Neural cell (in vitro differentiated cells): Measurements from ENCODE around the gene MIPOL1. TPM values are rescaled to one million over a fixed set of nuclear protein-coding genes. Genes with fewer than 3 reads are reported as not detected.

Source experiments
- H2AFZ ChIP-seq: fragments of 200-600, 300-800 bp; sonication (generic), shearing (Covaris generic); 2 replicates; pipeline ENCODE4 v1.6.0; 2014; ENCODE audit warnings: low read depth, mild to moderate bottlenecking, antibody characterized with exemption, low read length, moderate library complexity
- H3F3A ChIP-seq: fragments of 200-600 bp; shearing (Covaris generic); 2 replicates; pipeline ENCODE4 v1.6.1; 2016; ENCODE audit warnings: mild to moderate bottlenecking, moderate library complexity, mixed read lengths, antibody characterized with exemption, low read length; ENCODE audit not compliant: insufficient read depth, poor library complexity, severe bottlenecking
- H3K27ac ChIP-seq: fragments of 200-600, 300-800 bp; sonication (generic), shearing (Covaris generic); 2 replicates; pipeline ENCODE4 v1.5.1; 2014; ENCODE audit warnings: mild to moderate bottlenecking, low read length, moderate library complexity
- H3K27me3 ChIP-seq: fragments of 300-800, 200-600 bp; sonication (generic), shearing (Covaris generic); 2 replicates; pipeline ENCODE4 v1.6.0; 2014; ENCODE audit warnings: mild to moderate bottlenecking, low read depth, low read length, moderate library complexity; ENCODE audit not compliant: insufficient read depth
- H3K36me3 ChIP-seq: fragments of 300-800, 200-600 bp; sonication (generic), shearing (Covaris generic); 2 replicates; pipeline ENCODE4 v1.5.1; 2014; ENCODE audit warnings: mild to moderate bottlenecking, antibody characterized with exemption, low read length, moderate library complexity; ENCODE audit not compliant: insufficient read depth
- H3K4me2 ChIP-seq: fragments of 300-800, 200-600 bp; sonication (generic), shearing (Covaris generic); 2 replicates; pipeline ENCODE4 v1.6.0; 2014; ENCODE audit warnings: mild to moderate bottlenecking, low read length
- H3K4me3 ChIP-seq: fragments of 300-800, 200-600 bp; sonication (generic), shearing (Covaris generic); 2 replicates; pipeline ENCODE4 v1.5.1; 2014; ENCODE audit warnings: mild to moderate bottlenecking, low read length, moderate library complexity
- H3K79me2 ChIP-seq: fragments of 200-600 bp; shearing (Covaris generic); replicated peaks from 2 replicates; pipeline ENCODE4 v1.6.0; 2014; ENCODE audit warnings: mild to moderate bottlenecking, low read length, moderate library complexity; ENCODE audit not compliant: insufficient read depth
- H3K9ac ChIP-seq: fragments of 300-800, 200-600 bp; sonication (generic), shearing (Covaris generic); 2 replicates; pipeline ENCODE4 v1.6.1; 2016; ENCODE audit warnings: mild to moderate bottlenecking, low read length, mixed read lengths
- H3K9me2 ChIP-seq: fragments of 200-600 bp; shearing (Covaris generic); 2 replicates; pipeline ENCODE4 v1.6.1; 2016; ENCODE audit warnings: mild to moderate bottlenecking, low read length, mixed read lengths; ENCODE audit not compliant: insufficient read depth
- H3K9me3 ChIP-seq: fragments of 200-600, 300-800 bp; sonication (generic), shearing (Covaris generic); 2 replicates; pipeline ENCODE4 v1.6.1; 2016; ENCODE audit warnings: mild to moderate bottlenecking, mixed run types, low read length, moderate library complexity, mixed read lengths
- H4K20me1 ChIP-seq: fragments of 200-600 bp; shearing (Covaris generic); 2 replicates; pipeline ENCODE4 v1.6.1; 2016; ENCODE audit warnings: mild to moderate bottlenecking, mixed run types; ENCODE audit not compliant: insufficient read depth
- CTCF ChIP-seq: fragments of 450-650 bp; IDR thresholded peaks from 2 replicates; pipeline ENCODE4 v1.5.1; 2014; ENCODE audit warnings: antibody characterized with exemption, mild to moderate bottlenecking, moderate library complexity; ENCODE audit not compliant: poor library complexity, severe bottlenecking
- EP300 ChIP-seq: fragments of 450-650 bp; conservative IDR thresholded peaks from 2 replicates; pipeline ENCODE4 v1.6.1; 2014; ENCODE audit warnings: antibody characterized with exemption, mild to moderate bottlenecking, moderate library complexity; ENCODE audit not compliant: poor library complexity, severe bottlenecking
- EZH2 ChIP-seq: fragments of 200-600, 300-800 bp; shearing (Covaris generic), sonication (generic); IDR thresholded peaks from 2 replicates; pipeline ENCODE4 v1.6.1; 2014; ENCODE audit warnings: antibody characterized with exemption, low read length, borderline replicate concordance, mild to moderate bottlenecking; ENCODE audit not compliant: insufficient read depth, poor library complexity, severe bottlenecking
- MXI1 ChIP-seq: fragments of 450-650 bp; conservative IDR thresholded peaks from 2 replicates; pipeline ENCODE4 v1.6.1; 2014; ENCODE audit warnings: antibody characterized with exemption, mild to moderate bottlenecking; ENCODE audit not compliant: poor library complexity, severe bottlenecking
- POLR2AphosphoS5 ChIP-seq: IDR thresholded peaks from 2 replicates; pipeline ENCODE4 v1.6.1; 2012
- RAD21 ChIP-seq: fragments of 450-650 bp; conservative IDR thresholded peaks from 2 replicates; pipeline ENCODE4 v1.6.1; 2014; ENCODE audit warnings: antibody characterized with exemption, mild to moderate bottlenecking, moderate library complexity
- SMC3 ChIP-seq: fragments of 450-650 bp; conservative IDR thresholded peaks from 2 replicates; pipeline ENCODE4 v1.6.1; 2014; ENCODE audit warnings: antibody characterized with exemption, mild to moderate bottlenecking, moderate library complexity; ENCODE audit not compliant: poor library complexity
- TAF1 ChIP-seq: IDR thresholded peaks from 2 replicates; pipeline ENCODE4 v1.6.1; 2012; ENCODE audit warnings: low read depth
- polyA plus RNA-seq: library from polyadenylated mRNA; depleted of rRNA; stranded (reverse); fragments of >200 nt; gene quantifications from 2 replicates; pipeline ENCODE4 v1.2.3, GENCODE V29; 2014
- TF ChIP-seq, protein P1 (sequence below): IDR thresholded peaks from 2 replicates; pipeline ENCODE4 v1.6.1; 2012; ENCODE audit warnings: borderline replicate concordance

The MIPOL1 gene
- polyA plus RNA-seq, 1 donor from 2014 or later: 1.3 TPM

DNA sequence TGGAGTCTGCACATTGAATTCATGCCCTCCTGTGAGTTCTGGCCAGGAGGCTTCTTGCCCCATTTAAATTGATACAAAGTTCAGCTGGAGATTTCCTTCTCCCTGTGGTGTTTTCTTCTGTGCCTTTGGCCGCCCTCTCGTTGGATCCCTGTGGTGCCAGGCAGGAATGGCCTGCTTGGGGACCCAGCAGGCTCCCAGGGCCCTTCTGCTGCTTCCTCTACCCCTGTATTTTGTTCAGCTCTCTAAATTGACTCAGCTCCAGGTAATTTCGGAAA, 200.1 kb downstream of the MIPOL1 start:
- TF ChIP-seq POLR2AphosphoS5: no peak
- TF ChIP-seq SMC3: no peak
- TF ChIP-seq, protein P1, sequence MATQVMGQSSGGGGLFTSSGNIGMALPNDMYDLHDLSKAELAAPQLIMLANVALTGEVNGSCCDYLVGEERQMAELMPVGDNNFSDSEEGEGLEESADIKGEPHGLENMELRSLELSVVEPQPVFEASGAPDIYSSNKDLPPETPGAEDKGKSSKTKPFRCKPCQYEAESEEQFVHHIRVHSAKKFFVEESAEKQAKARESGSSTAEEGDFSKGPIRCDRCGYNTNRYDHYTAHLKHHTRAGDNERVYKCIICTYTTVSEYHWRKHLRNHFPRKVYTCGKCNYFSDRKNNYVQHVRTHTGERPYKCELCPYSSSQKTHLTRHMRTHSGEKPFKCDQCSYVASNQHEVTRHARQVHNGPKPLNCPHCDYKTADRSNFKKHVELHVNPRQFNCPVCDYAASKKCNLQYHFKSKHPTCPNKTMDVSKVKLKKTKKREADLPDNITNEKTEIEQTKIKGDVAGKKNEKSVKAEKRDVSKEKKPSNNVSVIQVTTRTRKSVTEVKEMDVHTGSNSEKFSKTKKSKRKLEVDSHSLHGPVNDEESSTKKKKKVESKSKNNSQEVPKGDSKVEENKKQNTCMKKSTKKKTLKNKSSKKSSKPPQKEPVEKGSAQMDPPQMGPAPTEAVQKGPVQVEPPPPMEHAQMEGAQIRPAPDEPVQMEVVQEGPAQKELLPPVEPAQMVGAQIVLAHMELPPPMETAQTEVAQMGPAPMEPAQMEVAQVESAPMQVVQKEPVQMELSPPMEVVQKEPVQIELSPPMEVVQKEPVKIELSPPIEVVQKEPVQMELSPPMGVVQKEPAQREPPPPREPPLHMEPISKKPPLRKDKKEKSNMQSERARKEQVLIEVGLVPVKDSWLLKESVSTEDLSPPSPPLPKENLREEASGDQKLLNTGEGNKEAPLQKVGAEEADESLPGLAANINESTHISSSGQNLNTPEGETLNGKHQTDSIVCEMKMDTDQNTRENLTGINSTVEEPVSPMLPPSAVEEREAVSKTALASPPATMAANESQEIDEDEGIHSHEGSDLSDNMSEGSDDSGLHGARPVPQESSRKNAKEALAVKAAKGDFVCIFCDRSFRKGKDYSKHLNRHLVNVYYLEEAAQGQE: no peak
- TF ChIP-seq EP300: no peak
- TF ChIP-seq RAD21: no peak
- TF ChIP-seq MXI1: no peak
- TF ChIP-seq TAF1: no peak
- no peak for TF ChIP-seq EZH2
- H3K4me2 ChIP-seq: no peak overlapping the region

DNA sequence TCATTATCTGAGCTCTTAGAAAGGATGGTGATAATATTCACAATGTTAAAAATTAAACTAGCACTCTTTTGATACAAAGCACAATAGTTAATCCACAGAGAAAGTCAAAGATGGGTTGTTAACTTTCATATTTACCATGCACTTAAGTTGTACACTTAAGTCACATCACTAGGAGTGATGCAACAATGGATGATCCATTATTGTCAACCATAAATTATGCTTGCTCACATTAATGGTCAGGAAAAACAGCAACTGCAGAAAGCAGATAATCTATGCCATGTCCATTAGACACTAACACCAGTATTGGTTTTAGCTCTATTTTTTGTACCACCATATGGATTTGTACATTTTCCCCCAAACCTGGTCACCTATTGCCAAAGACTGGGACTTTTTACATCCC, 201.8 kb downstream of the MIPOL1 start:
- no peak overlapping the region for H3K4me2 ChIP-seq
- H3K27ac ChIP-seq: no peak overlapping the region
- H3K79me2 ChIP-seq: no peaks in the 10 kb centered on the region
- no peaks in the 10 kb centered on the region for H3K9me2 ChIP-seq
- H2AFZ ChIP-seq: no peak overlapping the region
- H3K27me3 ChIP-seq: no peaks in the 10 kb centered on the region
- H4K20me1 ChIP-seq: no peaks in the 10 kb centered on the region
- no peak for TF ChIP-seq POLR2AphosphoS5
- no peak for TF ChIP-seq SMC3
- TF ChIP-seq, protein P1: no peak
- TF ChIP-seq TAF1: no peak
- no peak for TF ChIP-seq RAD21
- no peak for TF ChIP-seq EZH2
- TF ChIP-seq MXI1: no peak
- no peak for TF ChIP-seq EP300
- TF ChIP-seq CTCF: no peak
- H3K4me3 ChIP-seq: no peak overlapping the region
- H3K36me3 ChIP-seq: no peaks in the 10 kb centered on the region
- H3F3A ChIP-seq: no peaks in the 10 kb centered on the region
- no peaks in the 10 kb centered on the region for H3K9me3 ChIP-seq
- H3K9ac ChIP-seq: no peak overlapping the region

More for the DNA sequence above, 200.1 kb downstream of the MIPOL1 start:
- H3K4me3 ChIP-seq: no peak overlapping the region
- H3K36me3 ChIP-seq: no peaks in the 10 kb centered on the region
- H3F3A ChIP-seq: no peaks in the 10 kb centered on the region
- no peaks in the 10 kb centered on the region for H3K27me3 ChIP-seq
- H2AFZ ChIP-seq: no peak overlapping the region
- no peaks in the 10 kb centered on the region for H3K9me3 ChIP-seq
- H4K20me1 ChIP-seq: no peaks in the 10 kb centered on the region
- no peak overlapping the region for H3K9ac ChIP-seq
- H3K27ac ChIP-seq: no peak overlapping the region
- no peaks in the 10 kb centered on the region for H3K79me2 ChIP-seq
- no peaks in the 10 kb centered on the region for H3K9me2 ChIP-seq
